Activated B cell treated with CpG ODN at 0.5 μM for 24 hours (primary cell): ENCODE results near the gene WDR13. TPM values are rescaled to one million over a fixed set of nuclear protein-coding genes. Genes with fewer than 3 reads are reported as not detected.

Experiments
- ATAC-seq: fragments of 200-7000 bp; cut with Tn5 transposase; one replicate; pipeline ENCODE4 v1.10.0; 2021; ENCODE audit warnings: low read depth, mild to moderate bottlenecking, moderate library complexity
- CTCF ChIA-PET: fragments of 350-600 bp; sonication (Branson Sonifier 250); formaldehyde crosslinking; loops from one replicate; lab custom pipeline; 2021; ENCODE audit warnings: antibody characterized with exemption; lab: Charles Lee
- POLR2A ChIA-PET: fragments of 350-600 bp; sonication (Branson Sonifier 250); formaldehyde crosslinking; loops from one replicate; lab custom pipeline; 2021; ENCODE audit warnings: antibody characterized with exemption; lab: Charles Lee
- DNase-seq: peaks from one replicate; pipeline ENCODE4 v3.0.0; 2022
- H3K27ac Mint-ChIP-seq: one replicate; pipeline ENCODE4 v1.8.0; 2020; ENCODE audit warnings: mixed read lengths
- H3K27me3 Mint-ChIP-seq: one replicate; pipeline ENCODE4 v1.8.0; 2021; ENCODE audit warnings: mixed read lengths
- H3K36me3 Mint-ChIP-seq: one replicate; pipeline ENCODE4 v1.8.0; 2021; ENCODE audit warnings: low read depth, mixed read lengths
- H3K4me1 Mint-ChIP-seq: one replicate; pipeline ENCODE4 v1.8.0; 2021; ENCODE audit warnings: mixed read lengths
- H3K4me3 Mint-ChIP-seq: one replicate; pipeline ENCODE4 v1.8.0; 2020; ENCODE audit warnings: mild to moderate bottlenecking, mixed read lengths
- H3K9me3 Mint-ChIP-seq: one replicate; pipeline ENCODE4 v1.8.0; 2020; ENCODE audit warnings: mixed read lengths
- CTCF ChIP-seq: fragments of 200-600 bp; IDR thresholded peaks from one replicate; pipeline ENCODE4 v1.8.0; 2022; ENCODE audit warnings: antibody characterized with exemption, mild to moderate bottlenecking
- intact Hi-C: fragments of 100-400 bp; cut with micrococcal nuclease; formaldehyde crosslinking; loops from one replicate; pipeline ENCODE4 v1.15.1; 2024
- total RNA-seq: library from RNA; stranded (reverse); gene quantifications from 2 replicates; pipeline ENCODE4 v1.2.3, GENCODE V29; 2022

Gene WDR13
- total RNA-seq, 1 donor from 2014 or later = 73.4 TPM

GRCh38 chrX:48574270-48575266 is 22.7 kb upstream of the WDR13 start, which contains the start of gene RBM3:
Gene RBM3 (plus strand): TSS chrX:48574484. CDS start chrX:48575181, 697 bp downstream.
- Mint-ChIP-seq H3K4me1 (peaks cover 26% of the 10 kb centered on the region), H3K27me3 (no peaks in the 10 kb centered on the region), H3K36me3 (peaks cover 49% of the 10 kb centered on the region), H3K4me3 (peak within 1 kb of the TSS; percentile 99), H3K9me3 (no peaks in the 10 kb centered on the region), H3K27ac (peak within 1 kb of the TSS; percentile 100)
- intact Hi-C loops = loop anchor here (1.0 to 10.0 kb wide), 10 partner anchors 23 to 923 kb away; partner anchors contain the start of genes HDAC6, PORCN, SUV39H1 and TBC1D25
- ChIA-PET CTCF (interaction anchor here (1.2 kb wide), 1 partner anchor 35 kb away, joined by 3 read pairs; the partner anchor contains the start of gene TBC1D25), POLR2A (interaction anchor here (0.7 to 3.0 kb wide), 20 partner anchors 19 to 924 kb away, joined by 3 to 45 read pairs (median 5); partner anchors contain the start of genes EBP, ELK1, HDAC6 and OTUD5)
- TF ChIP-seq CTCF = no peak
- ATAC-seq = peak; percentile 94
- peak; percentile 74 for DNase-seq

- Mint-ChIP-seq H3K4me1 (peaks cover 26% of the 10 kb centered on the region), H3K9me3 (no peaks in the 10 kb centered on the region), H3K4me3 (peak overlapping the region; percentile 99), H3K36me3 (peaks cover 54% of the 10 kb centered on the region), H3K27me3 (no peaks in the 10 kb centered on the region), H3K27ac (peak overlapping the region; percentile 100)
- no peak for DNase-seq
- TF ChIP-seq CTCF = no peak
- CTCF ChIA-PET = no interaction called here
- intact Hi-C loops = loop anchor here (2.0 to 10.0 kb wide), 5 partner anchors 67 to 741 kb away; partner anchors contain the start of genes HDAC6, PORCN, SUV39H1 and ZNF81
- no peak for ATAC-seq
- POLR2A ChIA-PET = interaction anchor here (1.7 to 3.0 kb wide), 4 partner anchors 21 to 322 kb away, joined by 6 to 45 read pairs (median 10); partner anchors contain the start of genes PQBP1, TBC1D25, TIMM17B and WDR13
Observed at GRCh38 chrX:48575642-48576041, 21.6 kb upstream of the WDR13 start.

- intact Hi-C loops = loop anchor here (10.0 kb wide), 2 partner anchors 359 to 741 kb away; partner anchors contain the start of gene ZNF81
- peaks cover 54% of the 10 kb centered on the region for H3K36me3 Mint-ChIP-seq
- ChIA-PET POLR2A (no interaction called here), CTCF (no interaction called here)
- H3K4me1 Mint-ChIP-seq = peaks cover 26% of the 10 kb centered on the region
- no peak for TF ChIP-seq CTCF
- ATAC-seq (no peak), DNase-seq (no peak)
- no peaks in the 10 kb centered on the region for H3K9me3 Mint-ChIP-seq
- peak overlapping the region; percentile 99 for H3K4me3 Mint-ChIP-seq
- no peaks in the 10 kb centered on the region for H3K27me3 Mint-ChIP-seq
- H3K27ac Mint-ChIP-seq = peak overlapping the region; percentile 100
Observed at GRCh38 chrX:48576108-48576507, 21.2 kb upstream of the WDR13 start.

GRCh38 chrX:48578661-48579128 is 18.6 kb upstream of the WDR13 start:
- Mint-ChIP-seq H3K27ac (no peak overlapping the region), H3K9me3 (no peaks in the 10 kb centered on the region), H3K4me1 (peaks cover 22% of the 10 kb centered on the region), H3K36me3 (peaks cover 54% of the 10 kb centered on the region), H3K27me3 (no peaks in the 10 kb centered on the region), H3K4me3 (no peak overlapping the region)
- ChIA-PET POLR2A (interaction anchor here (0.7 to 1.6 kb wide), 7 partner anchors 10 to 1345 kb away, joined by 3 to 8 read pairs (median 4); partner anchors contain the start of genes TBC1D25 and WDR13), CTCF (no interaction called here)
- ATAC-seq (no peak), DNase-seq (no peak)
- TF ChIP-seq CTCF = no peak
- intact Hi-C loops = loop anchor here (10.0 kb wide), 2 partner anchors 356 to 744 kb away; partner anchors contain the start of gene ZNF81
